H9 (cell line): ENCODE results near the gene UNC13D. TPM values are rescaled to one million over a fixed set of nuclear protein-coding genes. Genes with fewer than 3 reads are reported as not detected.

Source experiments
- DNase-seq: peaks from one replicate; pipeline ENCODE4 v3.0.0-alpha.2; 2017
- H2AFZ ChIP-seq: one replicate; pipeline ENCODE4 v1.6.1; 2013; ENCODE audit warnings: mild to moderate bottlenecking, low read length, control low read depth, moderate library complexity
- H2AK5ac ChIP-seq: 2 replicates; pipeline ENCODE4 v1.6.1; 2013; ENCODE audit warnings: low read length, control low read depth, mixed read lengths; ENCODE audit not compliant: insufficient read length
- H2BK120ac ChIP-seq: one replicate; pipeline ENCODE4 v1.6.1; 2013; ENCODE audit warnings: low read depth, mild to moderate bottlenecking, low read length, control low read depth, inconsistent platforms; ENCODE audit not compliant: poor library complexity, severe bottlenecking
- H2BK12ac ChIP-seq: 2 replicates; pipeline ENCODE4 v1.6.1; 2013; ENCODE audit warnings: low read length, control low read depth, mixed read lengths, low read depth; ENCODE audit not compliant: insufficient read length
- H2BK15ac ChIP-seq: 2 replicates; pipeline ENCODE4 v1.6.1; 2013; ENCODE audit warnings: low read depth, low read length, control low read depth
- H2BK20ac ChIP-seq: one replicate; pipeline ENCODE4 v1.6.1; 2013; ENCODE audit warnings: low read depth, mild to moderate bottlenecking, low read length, control low read depth, inconsistent platforms; ENCODE audit not compliant: poor library complexity, severe bottlenecking
- H2BK5ac ChIP-seq: 2 replicates; pipeline ENCODE4 v1.6.1; 2013; ENCODE audit warnings: low read length, control low read depth, mixed read lengths; ENCODE audit not compliant: insufficient read length
- H3K14ac ChIP-seq: 2 replicates; pipeline ENCODE4 v1.6.1; 2013; ENCODE audit warnings: low read length, control low read depth; ENCODE audit not compliant: insufficient read depth
- H3K18ac ChIP-seq: 2 replicates; pipeline ENCODE4 v1.6.1; 2013; ENCODE audit warnings: low read depth, mild to moderate bottlenecking, mixed read lengths, low read length, control low read depth; ENCODE audit not compliant: insufficient read length
- H3K23ac ChIP-seq: 2 replicates; pipeline ENCODE4 v1.6.1; 2013; ENCODE audit warnings: low read length, control low read depth, mixed read lengths, low read depth; ENCODE audit not compliant: insufficient read length
- H3K23me2 ChIP-seq: 2 replicates; pipeline ENCODE4 v1.6.1; 2013; ENCODE audit warnings: low read depth, mild to moderate bottlenecking, mixed read lengths, low read length, control low read depth; ENCODE audit not compliant: insufficient read length, poor library complexity, severe bottlenecking
- H3K27ac ChIP-seq: 2 replicates; pipeline ENCODE4 v1.5.1; 2013; ENCODE audit warnings: low read length, control low read depth, mixed read lengths, low read depth; ENCODE audit not compliant: insufficient read length
- H3K27me3 ChIP-seq: 2 replicates; pipeline ENCODE4 v1.6.1; 2013; ENCODE audit warnings: low read length, control low read depth, inconsistent platforms; ENCODE audit not compliant: insufficient read depth
- H3K4ac ChIP-seq: 2 replicates; pipeline ENCODE4 v1.6.1; 2013; ENCODE audit warnings: low read depth, mild to moderate bottlenecking, control low read depth, inconsistent platforms, low read length, moderate library complexity
- H3K4me1 ChIP-seq: 2 replicates; pipeline ENCODE4 v1.6.1; 2013; ENCODE audit warnings: low read length, control low read depth, inconsistent platforms; ENCODE audit not compliant: insufficient read depth
- H3K4me2 ChIP-seq: 2 replicates; pipeline ENCODE4 v1.6.1; 2013; ENCODE audit warnings: low read length, control low read depth, mixed read lengths; ENCODE audit not compliant: insufficient read length, insufficient read depth
- H3K56ac ChIP-seq: 2 replicates; pipeline ENCODE4 v1.6.1; 2013; ENCODE audit warnings: low read depth, mild to moderate bottlenecking, mixed read lengths, low read length, control low read depth; ENCODE audit not compliant: insufficient read length
- H3K79me1 ChIP-seq: 2 replicates; pipeline ENCODE4 v1.6.1; 2013; ENCODE audit warnings: low read depth, mild to moderate bottlenecking, moderate library complexity, low read length, control low read depth, inconsistent platforms; ENCODE audit not compliant: insufficient read depth, poor library complexity, severe bottlenecking
- H3K79me2 ChIP-seq: 2 replicates; pipeline ENCODE4 v1.6.1; 2013; ENCODE audit warnings: low read length, control low read depth, inconsistent platforms; ENCODE audit not compliant: insufficient read depth
- H3K9ac ChIP-seq: 2 replicates; pipeline ENCODE4 v1.6.1; 2013; ENCODE audit warnings: low read length, control low read depth, mixed read lengths; ENCODE audit not compliant: insufficient read length; ENCODE audit errors: extremely low read depth
- H3K9me3 ChIP-seq: one replicate; pipeline ENCODE4 v1.6.1; 2013; ENCODE audit warnings: low read depth, low read length, inconsistent platforms; ENCODE audit not compliant: control insufficient read depth
- H3T11ph ChIP-seq: one replicate; pipeline ENCODE4 v1.6.1; 2013; ENCODE audit warnings: mild to moderate bottlenecking, low read length, control low read depth, inconsistent platforms
- H4K20me1 ChIP-seq: one replicate; pipeline ENCODE4 v1.6.1; 2013; ENCODE audit not compliant: control insufficient read depth, insufficient read length, insufficient read depth
- H4K5ac ChIP-seq: 2 replicates; pipeline ENCODE4 v1.6.1; 2013; ENCODE audit warnings: low read depth, mild to moderate bottlenecking, mixed read lengths, low read length, control low read depth; ENCODE audit not compliant: insufficient read length
- H4K8ac ChIP-seq: replicated peaks from 2 replicates; pipeline ENCODE4 v1.6.1; 2013; ENCODE audit warnings: low read length, control low read depth, mixed read lengths, low read depth; ENCODE audit not compliant: insufficient read length
- H4K91ac ChIP-seq: 2 replicates; pipeline ENCODE4 v1.6.1; 2013; ENCODE audit warnings: low read depth, mild to moderate bottlenecking, moderate library complexity, mixed read lengths, low read length, control low read depth; ENCODE audit not compliant: insufficient read length
- H3K27ac Mint-ChIP-seq, 3 experiments: 2 replicates in 2 of 3; 3 replicates in 1 of 3; pipeline ENCODE4 v1.8.0; 2020 to 2021; ENCODE audit warnings: mixed read lengths in 3 of 3, mild to moderate bottlenecking in 1 of 3, moderate library complexity in 1 of 3
- H3K27me3 Mint-ChIP-seq: 2 replicates; pipeline ENCODE4 v1.8.0; 2021; ENCODE audit warnings: low read depth, mild to moderate bottlenecking, moderate library complexity, mixed read lengths
- H3K36me3 Mint-ChIP-seq, 3 experiments: 2 replicates in 2 of 3; 3 replicates in 1 of 3; pipeline ENCODE4 v1.8.0; 2020 to 2021; ENCODE audit warnings: low read depth in 3 of 3, mixed read lengths in 3 of 3; ENCODE audit not compliant: insufficient read depth in 1 of 3
- H3K4me1 Mint-ChIP-seq, 2 experiments: 2 replicates each; pipeline ENCODE4 v1.8.0; 2020; ENCODE audit warnings: mixed read lengths in 2 of 2
- H3K4me3 Mint-ChIP-seq, 2 experiments: 2 replicates in 1 of 2; 3 replicates in 1 of 2; pipeline ENCODE4 v1.8.0; 2020 to 2021; ENCODE audit warnings: mild to moderate bottlenecking in 2 of 2, mixed read lengths in 2 of 2, moderate library complexity in 1 of 2
- H3K9me3 Mint-ChIP-seq, 2 experiments: 2 replicates in 1 of 2; 3 replicates in 1 of 2; pipeline ENCODE4 v1.8.0; 2020; ENCODE audit warnings: mild to moderate bottlenecking in 2 of 2, mixed read lengths in 2 of 2, moderate library complexity in 1 of 2
- WGBS: extraction: QIAGEN DNeasy Blood & Tissue Kit; methylation state at CpG from one replicate; pipeline ENCODE4 v1.1.7; 2013; ENCODE audit warnings: missing lambda C conversion rate, low lambda C conversion rate, mixed read lengths; ENCODE audit not compliant: insufficient read length; ENCODE audit errors: extremely low coverage; 5-methylcytosine and 5-hydroxymethylcytosine counted together
- total RNA-seq: library from RNA; stranded (reverse); gene quantifications from 2 replicates; pipeline ENCODE4 v1.2.1, GENCODE V29; 2021
- TF ChIP-seq, protein P1 (sequence below): fragments of 200-600 bp; sonication (generic); conservative IDR thresholded peaks from 3 replicates; pipeline ENCODE4 v1.8.0; 2021; ENCODE audit warnings: antibody characterized with exemption, mild to moderate bottlenecking

The UNC13D gene
- total RNA-seq, 1 experiment from 2014 or later, result 6.3 TPM

DNA sequence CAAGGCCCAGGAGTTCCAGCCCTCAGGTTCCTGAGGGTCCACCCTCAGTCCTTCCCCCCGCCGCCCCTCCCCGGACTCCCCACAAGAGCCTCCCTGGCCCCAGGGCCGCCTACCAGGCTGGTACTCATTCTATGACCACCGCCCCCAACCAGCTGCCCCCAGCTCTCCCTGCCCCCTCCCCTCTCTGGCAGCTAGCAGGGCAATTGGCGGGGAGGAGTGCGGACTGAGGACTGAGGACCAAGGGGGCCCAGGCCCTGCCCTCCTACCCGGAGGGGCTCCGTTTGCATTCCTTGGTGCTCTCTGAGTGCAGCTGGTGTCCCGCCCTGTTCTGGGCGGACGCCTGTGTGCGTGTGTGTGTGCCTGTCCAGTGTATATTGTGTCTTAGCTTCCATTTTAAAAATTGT is 19.1 kb downstream of the UNC13D start:
- H3K4me1 ChIP-seq, result no peaks in the 10 kb centered on the region
- no peaks in the 10 kb centered on the region for H4K20me1 ChIP-seq
- no peak overlapping the region for H2BK15ac ChIP-seq
- no peak overlapping the region for H2BK5ac ChIP-seq
- H2BK20ac ChIP-seq, result no peak overlapping the region
- H3K9me3 ChIP-seq, result no peaks in the 10 kb centered on the region
- TF ChIP-seq, protein P1, sequence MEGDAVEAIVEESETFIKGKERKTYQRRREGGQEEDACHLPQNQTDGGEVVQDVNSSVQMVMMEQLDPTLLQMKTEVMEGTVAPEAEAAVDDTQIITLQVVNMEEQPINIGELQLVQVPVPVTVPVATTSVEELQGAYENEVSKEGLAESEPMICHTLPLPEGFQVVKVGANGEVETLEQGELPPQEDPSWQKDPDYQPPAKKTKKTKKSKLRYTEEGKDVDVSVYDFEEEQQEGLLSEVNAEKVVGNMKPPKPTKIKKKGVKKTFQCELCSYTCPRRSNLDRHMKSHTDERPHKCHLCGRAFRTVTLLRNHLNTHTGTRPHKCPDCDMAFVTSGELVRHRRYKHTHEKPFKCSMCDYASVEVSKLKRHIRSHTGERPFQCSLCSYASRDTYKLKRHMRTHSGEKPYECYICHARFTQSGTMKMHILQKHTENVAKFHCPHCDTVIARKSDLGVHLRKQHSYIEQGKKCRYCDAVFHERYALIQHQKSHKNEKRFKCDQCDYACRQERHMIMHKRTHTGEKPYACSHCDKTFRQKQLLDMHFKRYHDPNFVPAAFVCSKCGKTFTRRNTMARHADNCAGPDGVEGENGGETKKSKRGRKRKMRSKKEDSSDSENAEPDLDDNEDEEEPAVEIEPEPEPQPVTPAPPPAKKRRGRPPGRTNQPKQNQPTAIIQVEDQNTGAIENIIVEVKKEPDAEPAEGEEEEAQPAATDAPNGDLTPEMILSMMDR, result no peak
- H4K91ac ChIP-seq, result no peak overlapping the region
- no peak overlapping the region for H3K4me2 ChIP-seq
- no peak overlapping the region for H2BK120ac ChIP-seq
- H3K4ac ChIP-seq, result no peak overlapping the region
- H3T11ph ChIP-seq, result no peak overlapping the region
- H3K9me3 Mint-ChIP-seq, result no peaks in the 10 kb centered on the region; a peak in 1 of 5 replicates
- no peak overlapping the region for H3K4me3 Mint-ChIP-seq
- H4K8ac ChIP-seq, result no peak overlapping the region
- H4K5ac ChIP-seq, result no peak overlapping the region
- H3K27ac ChIP-seq, result no peak overlapping the region
- H3K36me3 Mint-ChIP-seq, result peaks cover 7 to 38% (median 37%) of the 10 kb centered on the region in 3 experiments
- H3K56ac ChIP-seq, result no peak overlapping the region
- no peak overlapping the region for H3K9ac ChIP-seq
- H3K27me3 ChIP-seq, result no peaks in the 10 kb centered on the region
- no peaks in the 10 kb centered on the region for H3K79me1 ChIP-seq
- H2AK5ac ChIP-seq, result no peak overlapping the region
- DNase-seq, result no peak
- no peaks in the 10 kb centered on the region for H3K79me2 ChIP-seq
- H3K4me1 Mint-ChIP-seq, result peaks cover 11 to 13% of the 10 kb centered on the region in 2 experiments
- H2AFZ ChIP-seq, result no peak overlapping the region
- no peaks in the 10 kb centered on the region for H3K27me3 Mint-ChIP-seq
- H3K23me2 ChIP-seq, result no peaks in the 10 kb centered on the region
- H3K14ac ChIP-seq, result no peak overlapping the region
- no peak overlapping the region for H3K23ac ChIP-seq
- no CpG with 5 or more reads among the region's 13 CpGs for WGBS
- peak overlapping the region in 2 of 3 experiments; percentile 44 to 45; a peak in 1 of 7 replicates for H3K27ac Mint-ChIP-seq
- no peak overlapping the region for H2BK12ac ChIP-seq
- no peak overlapping the region for H3K18ac ChIP-seq
